Cardiac septum (tissue), 1 donor: ENCODE results near the gene SPECC1L. TPM values are rescaled to one million over a fixed set of nuclear protein-coding genes. Genes with fewer than 3 reads are reported as not detected.
"Not testable (repeated sequence)": the region's sequence is repeated elsewhere in the genome, so short reads cannot be mapped to it uniquely, and the experiment has no call there.

Source experiments
- DNase-seq: peaks from one replicate; pipeline ENCODE4 v3.0.0-alpha.2; 2020; ENCODE audit warnings: low spot score
- intact Hi-C: fragments of 100-400 bp; cut with DNase I; formaldehyde crosslinking; loops from one replicate; pipeline ENCODE4 v1.14.0; 2022
- long read RNA-seq: library from polyadenylated mRNA; unstranded; transcript quantifications from one replicate; pipeline ENCODE4 v2.0.0, GENCODE V29; 2021
- total RNA-seq: library from RNA; stranded (reverse); fragmentation: NEBNext Ultra II Directional; extraction: Animal tissue kit (Norgen Biotek cat#: 25700); gene quantifications from one replicate; pipeline ENCODE4 v1.2.1, GENCODE V29; 2021
- donor health status: DM: no; HTN: no; CAD: no.

SPECC1L gene
- total RNA-seq: 52.8 TPM
- long read RNA-seq, full-length matches to known transcripts: 7 of 25 reads
- long read RNA-seq, partial matches to known transcripts: 16 of 25 reads
- long read RNA-seq, other reads (novel, unspliced or antisense): 2 of 25 reads

- intact Hi-C loops: no loop called here
- peak; percentile 97 for DNase-seq
Observed at GRCh38 chr22:24270556-24271385, at the start of gene SPECC1L. SPECC1L (plus strand) TSS chr22:24270831; CDS start chr22:24302232, 31,401 bp downstream.

GRCh38 chr22:24224468-24224867 lies 46.2 kb upstream of the SPECC1L start:
- no peak for DNase-seq
- intact Hi-C loops: no loop called here

GRCh38 chr22:24225044-24225601 lies 45.5 kb upstream of the SPECC1L start:
- no peak for DNase-seq

GRCh38 chr22:24225951-24226350 lies 44.7 kb upstream of the SPECC1L start:
- DNase-seq: no peak
- intact Hi-C loops: no loop called here

More at GRCh38 chr22:24225044-24225601, 45.5 kb upstream of the SPECC1L start:
- intact Hi-C loops: no loop called here

- intact Hi-C loops: no loop called here
- peak; percentile 82 for DNase-seq
Observed at GRCh38 chr22:24230911-24231656, 39.5 kb upstream of the SPECC1L start.

DNA sequence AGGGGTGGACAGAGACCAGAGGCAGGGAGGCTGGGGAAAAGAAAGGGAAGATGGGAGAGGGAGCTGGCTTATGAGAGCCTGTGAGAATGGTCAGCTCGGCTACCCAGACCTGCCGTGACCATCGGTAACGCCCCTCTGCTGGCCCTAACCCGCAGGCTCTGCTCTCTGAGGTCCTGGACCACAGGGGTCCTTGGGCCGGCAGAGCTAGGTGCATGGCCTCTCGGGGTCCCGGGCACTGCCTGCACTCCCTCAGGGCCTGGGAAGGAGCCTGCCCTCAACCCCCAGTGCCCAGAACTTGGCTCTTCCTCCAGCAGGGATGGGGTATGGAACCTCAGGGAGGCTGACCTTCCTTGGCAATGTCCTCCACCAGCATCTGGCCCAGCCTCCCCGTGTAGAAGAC lies 38.9 kb upstream of the SPECC1L start:
- DNase-seq: no peak
- intact Hi-C loops: no loop called here

GRCh38 chr22:24232124-24232523 lies 38.5 kb upstream of the SPECC1L start:
- no peak for DNase-seq
- intact Hi-C loops: no loop called here

GRCh38 chr22:24232725-24233124 lies 37.9 kb upstream of the SPECC1L start:
- intact Hi-C loops: no loop called here
- DNase-seq: no peak

- no peak for DNase-seq
- intact Hi-C loops: no loop called here
Observed at GRCh38 chr22:24233235-24233634, 37.4 kb upstream of the SPECC1L start.

DNA sequence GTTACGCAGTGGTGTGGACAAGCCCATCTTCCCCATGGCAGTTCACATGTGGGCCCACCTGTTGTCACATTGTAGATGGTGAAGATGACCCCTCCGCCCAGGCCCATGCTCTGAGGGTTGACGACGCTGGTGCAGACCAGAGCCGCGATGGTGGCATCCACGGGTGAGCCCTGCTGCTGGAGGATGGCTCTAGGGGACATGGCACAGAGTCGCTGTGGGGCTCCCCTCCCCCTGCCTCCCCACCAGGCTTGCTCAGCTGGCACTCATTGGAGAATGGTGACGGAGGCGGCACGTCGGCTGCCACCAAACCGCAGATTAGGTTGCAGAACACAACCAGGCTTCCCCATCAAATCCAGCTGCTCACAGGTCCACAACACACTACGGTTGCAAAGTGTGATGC lies 36.8 kb upstream of the SPECC1L start:
- no peak for DNase-seq
- intact Hi-C loops: no loop called here

- no peak for DNase-seq
- intact Hi-C loops: no loop called here
Observed at GRCh38 chr22:24235315-24235714, 35.3 kb upstream of the SPECC1L start.

DNA sequence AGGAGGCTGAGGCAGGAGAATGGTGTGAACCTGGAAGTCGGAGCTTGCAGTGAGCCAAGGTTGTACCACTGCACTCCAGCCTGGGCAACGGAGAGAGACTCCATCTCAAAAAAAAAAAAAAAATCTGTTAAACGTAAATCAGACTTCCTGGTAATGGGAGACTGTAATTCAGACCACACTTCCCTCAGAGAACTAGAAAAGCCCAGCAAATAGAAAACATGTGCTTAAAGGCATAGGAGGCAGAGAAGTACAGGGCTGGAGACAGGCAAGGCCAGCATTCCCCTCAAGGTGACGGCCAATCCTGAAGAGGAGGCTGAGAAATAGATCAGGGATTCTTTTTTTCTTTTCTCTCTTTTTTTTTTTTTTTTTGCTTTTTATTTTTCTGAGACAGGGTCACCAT lies 34.0 kb upstream of the SPECC1L start:
- intact Hi-C loops: no loop called here
- DNase-seq: no peak

- intact Hi-C loops, DNase-seq: not testable (repeated sequence)
Observed at GRCh38 chr22:24238101-24238694, 32.4 kb upstream of the SPECC1L start.

DNA sequence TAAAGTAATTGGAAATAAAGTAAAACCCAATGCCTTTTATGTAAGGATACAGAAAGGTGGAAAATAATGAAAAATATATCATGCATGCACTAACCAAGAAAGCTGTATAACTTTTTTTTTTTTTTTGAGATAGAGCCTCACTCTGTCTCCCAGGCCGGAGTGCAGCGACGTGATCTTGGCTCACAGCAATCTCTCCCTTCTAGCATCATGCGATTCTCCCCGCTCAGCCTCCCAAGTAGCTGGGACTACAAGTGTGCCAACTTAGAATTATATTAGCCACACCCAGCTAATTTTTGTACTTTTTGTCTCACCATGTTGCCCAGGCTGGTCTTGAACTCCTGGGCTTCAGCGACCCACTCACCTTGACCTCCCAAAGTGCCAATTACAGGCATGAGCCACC lies 30.2 kb upstream of the SPECC1L start:
- DNase-seq: no peak
- intact Hi-C loops: loop anchor here (10.0 kb wide), 1 partner anchor 136 kb away; no protein-coding TSS in a partner anchor

DNA sequence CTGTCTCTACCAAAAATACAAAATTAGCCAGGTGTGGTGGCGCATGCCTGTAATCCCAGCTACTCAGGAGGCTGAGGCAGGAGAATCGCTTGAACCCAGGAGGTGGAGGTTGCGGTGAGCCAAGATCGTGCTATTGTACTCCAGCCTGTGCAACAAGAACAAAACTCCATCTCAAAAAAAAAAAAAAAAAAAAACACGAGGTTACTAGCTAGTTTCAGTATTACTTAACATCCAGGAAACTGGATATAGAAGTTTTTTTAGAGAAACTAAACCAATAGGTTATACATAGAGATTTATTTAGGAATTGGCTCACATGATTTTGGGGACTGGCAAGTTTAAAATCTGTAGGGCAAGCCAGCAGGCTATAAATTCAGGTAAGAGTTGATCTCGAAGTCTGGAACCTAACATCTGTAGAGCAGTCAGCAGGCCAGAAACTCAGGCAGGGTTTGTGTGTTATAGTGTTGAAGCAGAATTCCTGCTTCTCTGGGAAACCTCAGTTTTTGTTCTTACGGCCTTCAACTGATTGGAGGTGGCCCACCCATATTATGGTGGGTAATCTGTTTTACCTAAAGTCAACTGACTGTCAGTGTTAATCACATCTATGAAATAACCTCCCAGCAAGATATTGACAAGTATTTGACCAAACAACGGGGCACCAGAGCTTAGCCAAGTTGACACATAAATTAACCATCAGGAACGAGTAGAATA lies 29.5 kb upstream of the SPECC1L start:
- intact Hi-C loops: loop anchor here (10.0 kb wide), 1 partner anchor 136 kb away; no protein-coding TSS in a partner anchor
- DNase-seq: not testable (repeated sequence)

DNA sequence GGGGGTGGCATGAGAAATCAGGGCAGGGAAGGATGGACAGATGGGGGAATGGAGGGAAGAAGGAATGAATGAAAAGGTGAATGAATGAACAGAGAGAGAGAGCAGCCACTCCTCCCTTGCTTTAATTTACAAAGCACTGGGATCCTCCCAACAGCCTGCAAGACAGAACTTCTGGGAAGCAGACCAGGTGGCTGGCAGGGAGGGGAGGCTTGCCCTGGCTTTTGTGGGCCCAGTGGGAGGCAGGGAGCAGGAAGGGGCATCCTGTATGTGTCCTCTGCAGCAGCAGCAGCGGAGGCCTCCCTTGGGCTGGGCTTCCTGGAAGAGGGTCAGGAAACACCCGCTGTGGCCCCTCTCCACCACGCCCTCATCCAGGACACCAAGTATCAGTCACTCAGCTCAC lies 27.2 kb upstream of the SPECC1L start:
- intact Hi-C loops: loop anchor here (10.0 kb wide), 1 partner anchor 139 kb away; no protein-coding TSS in a partner anchor
- not testable (repeated sequence) for DNase-seq

- no peak for DNase-seq
- intact Hi-C loops: loop anchor here (10.0 kb wide), 1 partner anchor 139 kb away; no protein-coding TSS in a partner anchor
Observed at GRCh38 chr22:24244144-24244787, 26.4 kb upstream of the SPECC1L start.

DNA sequence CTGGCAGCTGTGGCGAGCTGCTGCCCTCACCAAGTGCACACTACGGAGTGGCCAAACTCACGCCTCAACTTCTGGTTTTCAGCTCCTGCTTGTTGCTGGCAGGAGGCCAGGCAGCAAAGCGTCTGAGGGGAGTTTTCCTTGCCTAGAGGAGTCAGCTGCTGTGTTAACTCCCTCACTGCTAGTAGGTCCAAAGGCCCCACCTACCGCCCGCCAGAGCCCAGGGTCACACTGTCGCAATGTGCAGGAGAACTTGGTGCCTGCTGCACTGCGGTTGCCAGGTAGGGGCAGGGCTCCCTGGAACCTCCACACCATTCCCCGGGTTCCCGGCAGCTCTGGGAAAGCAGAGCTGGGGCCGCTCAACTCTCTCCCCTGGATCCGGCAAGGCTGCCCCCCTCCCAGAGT lies 25.6 kb upstream of the SPECC1L start, which contains the start of gene GGT5:
GGT5 (minus strand) TSS at position 53 of the 402 bp plus-strand sequence. CDS start 357 bp downstream, outside the sequence.
- not testable (repeated sequence) for DNase-seq
- intact Hi-C loops: loop anchor here (5.0 to 10.0 kb wide), 2 partner anchors 38 to 140 kb away; no protein-coding TSS in a partner anchor
